ENCODE data around the gene HP1BP3. TPM values are rescaled to one million over a fixed set of nuclear protein-coding genes. Genes with fewer than 3 reads are reported as not detected.

The HP1BP3 gene
- polyA plus RNA-seq, 1 donor from 2014 or later = 389 TPM

Other genes with a start within 250 kb of the HP1BP3 start
- 0.52 and 1.3 TPM in 2 replicates for gene FAM43B, start 234.7 kb downstream of the HP1BP3 start, polyA plus RNA-seq
- gene CDA, start 198.2 kb downstream of the HP1BP3 start, polyA plus RNA-seq = not detected in 2 replicates
- 73.4 and 95.3 TPM in 2 replicates for gene PINK1, start 153.8 kb downstream of the HP1BP3 start, polyA plus RNA-seq
- gene DDOST, start 125.9 kb downstream of the HP1BP3 start, polyA plus RNA-seq = 177 and 216 TPM in 2 replicates
- gene KIF17, start 69.3 kb downstream of the HP1BP3 start, polyA plus RNA-seq = 8.7 and 10.0 TPM in 2 replicates
- gene SH2D5, start 54.6 kb downstream of the HP1BP3 start, polyA plus RNA-seq = 14.1 and 27.9 TPM in 2 replicates